GM13976 (cell line): Measurements from ENCODE around the gene TCF4.

ENCODE experiments used
- DNase-seq: peaks from one replicate; pipeline ENCODE4 v3.0.0; 2012; ENCODE audit warnings: low spot score
- in situ Hi-C: fragments of 300-500 bp; cut with MboI; formaldehyde crosslinking; loops from one replicate; pipeline ENCODE4 v1.12.0; 2022; ENCODE audit warnings: low sequenced_read_pairs, mixed read lengths, inconsistent platforms; ENCODE audit not compliant: unreplicated experiment
- TF ChIP-seq, protein P1 (sequence below): IDR thresholded peaks from 2 replicates; pipeline ENCODE4 v1.5.1; 2012; ENCODE audit warnings: borderline replicate concordance, mild to moderate bottlenecking; ENCODE audit not compliant: insufficient read depth; ENCODE audit errors: extremely low read depth, missing control alignments, control extremely low read depth

Gene TCF4

DNA sequence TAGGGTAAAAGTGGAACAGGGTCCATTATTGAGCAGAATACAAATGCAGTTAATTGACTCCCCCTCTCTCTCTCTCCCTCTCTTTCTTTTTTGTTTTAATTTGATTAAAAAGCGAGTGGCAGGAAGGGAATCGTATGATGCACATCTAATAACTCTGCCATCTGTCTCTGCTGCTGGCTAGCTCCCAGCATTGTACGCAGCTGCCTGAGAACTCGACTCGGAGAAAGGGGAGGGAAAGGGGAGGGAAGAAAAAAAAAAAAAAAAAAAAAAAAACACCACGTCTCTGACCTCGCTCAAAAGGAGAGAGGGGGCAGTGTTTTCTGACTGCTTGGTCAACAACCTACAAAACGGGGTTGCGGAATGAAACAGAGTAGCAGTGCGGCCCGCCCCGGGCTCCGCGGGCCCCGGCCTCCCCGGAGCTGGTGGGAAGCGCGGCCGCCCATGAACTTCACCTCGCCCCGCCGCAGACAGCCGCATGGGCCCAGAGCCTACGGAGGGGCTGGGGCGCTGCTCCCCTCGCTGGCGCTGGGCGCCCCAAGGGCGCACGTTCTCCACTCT lies 265.7 kb downstream of the TCF4 start:
- TF ChIP-seq, protein P1, sequence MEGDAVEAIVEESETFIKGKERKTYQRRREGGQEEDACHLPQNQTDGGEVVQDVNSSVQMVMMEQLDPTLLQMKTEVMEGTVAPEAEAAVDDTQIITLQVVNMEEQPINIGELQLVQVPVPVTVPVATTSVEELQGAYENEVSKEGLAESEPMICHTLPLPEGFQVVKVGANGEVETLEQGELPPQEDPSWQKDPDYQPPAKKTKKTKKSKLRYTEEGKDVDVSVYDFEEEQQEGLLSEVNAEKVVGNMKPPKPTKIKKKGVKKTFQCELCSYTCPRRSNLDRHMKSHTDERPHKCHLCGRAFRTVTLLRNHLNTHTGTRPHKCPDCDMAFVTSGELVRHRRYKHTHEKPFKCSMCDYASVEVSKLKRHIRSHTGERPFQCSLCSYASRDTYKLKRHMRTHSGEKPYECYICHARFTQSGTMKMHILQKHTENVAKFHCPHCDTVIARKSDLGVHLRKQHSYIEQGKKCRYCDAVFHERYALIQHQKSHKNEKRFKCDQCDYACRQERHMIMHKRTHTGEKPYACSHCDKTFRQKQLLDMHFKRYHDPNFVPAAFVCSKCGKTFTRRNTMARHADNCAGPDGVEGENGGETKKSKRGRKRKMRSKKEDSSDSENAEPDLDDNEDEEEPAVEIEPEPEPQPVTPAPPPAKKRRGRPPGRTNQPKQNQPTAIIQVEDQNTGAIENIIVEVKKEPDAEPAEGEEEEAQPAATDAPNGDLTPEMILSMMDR: no peak
- in situ Hi-C loops: loop anchor here (10.0 kb wide), 1 partner anchor 77 kb away; no protein-coding TSS in a partner anchor
- DNase-seq: peak; percentile 75

DNA sequence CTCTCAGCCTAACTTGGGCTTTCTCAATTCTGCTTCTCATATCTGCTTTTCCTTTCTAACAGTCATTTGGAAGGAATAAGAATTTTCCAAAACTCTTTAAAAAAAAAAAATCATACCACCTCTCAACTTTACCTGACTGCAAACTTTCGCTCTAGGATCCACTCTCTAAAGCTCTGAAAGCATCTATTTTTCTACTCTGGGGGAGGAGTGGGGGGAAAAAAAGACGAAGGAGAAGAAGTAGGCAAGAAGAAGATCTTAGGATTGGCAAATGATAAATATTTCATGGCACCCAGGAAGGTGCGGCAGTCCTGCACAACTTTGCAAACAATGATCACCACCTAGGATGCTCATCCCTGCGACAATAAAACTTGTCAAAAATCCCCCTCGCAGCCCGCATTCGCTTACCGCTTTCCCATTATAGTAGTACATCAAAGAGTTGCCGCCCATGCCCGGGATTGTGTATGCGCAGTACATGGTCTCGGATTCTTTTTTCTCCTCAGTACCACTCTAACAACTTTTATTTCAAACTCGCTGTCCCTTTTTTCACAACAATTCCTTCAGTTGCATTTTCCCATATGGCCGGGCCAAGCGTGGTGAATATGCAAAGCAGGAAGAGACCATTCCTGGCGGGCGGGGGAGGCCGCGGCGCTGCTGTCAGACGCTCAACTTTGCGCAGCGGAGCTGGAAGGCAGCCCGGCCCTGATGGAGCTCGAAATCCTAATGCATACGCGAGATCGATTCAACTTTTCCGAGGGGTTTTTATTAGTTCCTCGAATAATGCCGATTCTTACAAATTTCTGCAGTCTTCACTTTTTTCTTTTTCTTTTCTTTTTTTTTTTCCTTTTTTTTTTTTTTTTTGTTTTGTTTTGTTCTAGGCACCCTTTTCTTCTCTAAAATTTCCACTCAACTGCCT lies 266.5 kb downstream of the TCF4 start:
- peak; percentile 47 for DNase-seq
- in situ Hi-C loops: loop anchor here (10.0 kb wide), 1 partner anchor 77 kb away; no protein-coding TSS in a partner anchor
- TF ChIP-seq, protein P1: no peak

DNA sequence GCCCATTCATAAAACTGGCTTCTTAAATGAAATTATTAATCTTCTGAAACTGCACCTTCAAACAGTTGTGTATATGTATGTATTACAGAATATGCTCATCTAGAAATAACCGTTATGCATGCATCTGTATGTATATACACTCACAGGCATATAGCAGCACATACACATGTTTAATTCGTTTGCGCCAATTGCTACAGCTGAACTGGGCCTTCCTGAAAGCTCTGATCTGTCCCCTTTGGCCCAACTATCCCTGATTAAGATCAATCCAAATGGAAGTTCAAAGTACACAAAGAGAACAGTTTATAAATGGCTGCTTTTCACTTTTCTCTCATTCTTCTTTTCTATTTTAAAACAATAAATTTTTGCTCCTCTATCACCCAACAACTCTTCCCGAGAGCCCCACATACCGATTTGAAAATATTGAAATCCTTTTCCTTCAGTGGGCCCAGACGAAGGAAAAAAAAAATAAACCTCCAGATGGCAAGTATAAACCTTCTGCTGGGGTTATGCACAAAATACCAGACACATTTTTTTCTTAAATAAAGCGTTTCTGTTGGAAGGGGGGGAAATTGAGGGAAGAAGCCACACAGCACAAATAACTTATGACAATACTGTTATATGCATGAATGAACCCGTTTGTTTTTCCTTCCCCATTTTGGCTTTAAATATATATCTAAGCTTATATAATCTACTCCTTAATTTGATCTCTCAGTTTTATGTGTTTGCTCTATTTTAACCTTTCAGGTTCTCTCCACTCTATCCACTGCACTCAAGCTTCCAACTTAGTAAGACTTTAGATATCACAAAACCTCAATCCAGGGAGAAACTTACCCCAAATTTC lies 267.3 kb downstream of the TCF4 start:
- TF ChIP-seq, protein P1: no peak
- in situ Hi-C loops: loop anchor here (10.0 kb wide), 1 partner anchor 76 kb away; no protein-coding TSS in a partner anchor
- no peak for DNase-seq

- in situ Hi-C loops: loop anchor here (10.0 kb wide), 1 partner anchor 75 kb away; no protein-coding TSS in a partner anchor
- TF ChIP-seq, protein P1: no peak
- no peak for DNase-seq
Observed at GRCh38 chr18:55319459-55320193, 268.4 kb downstream of the TCF4 start.

DNA sequence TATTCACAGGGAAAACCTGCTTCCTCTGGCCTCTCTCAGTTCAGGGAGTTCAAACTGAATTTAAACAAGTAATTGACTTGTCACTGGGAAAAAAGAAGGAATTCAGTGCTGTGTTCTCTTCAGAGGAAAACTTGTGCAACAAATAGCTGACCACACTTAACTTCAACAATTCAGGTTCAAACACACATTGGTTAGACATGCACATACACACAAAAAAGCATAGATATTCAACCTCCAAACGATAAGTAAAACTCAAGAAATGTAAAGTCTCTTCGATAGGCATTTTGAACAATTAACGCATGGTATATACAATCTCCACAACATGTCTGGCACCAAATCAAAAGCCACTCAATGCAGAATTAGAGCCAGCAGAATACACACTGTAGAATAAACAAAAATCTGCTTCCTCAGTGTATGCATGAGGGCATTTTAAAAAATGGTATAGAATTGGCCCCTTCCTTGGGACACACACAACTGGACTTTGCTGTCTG lies 269.0 kb downstream of the TCF4 start:
- TF ChIP-seq, protein P1: no peak
- in situ Hi-C loops: no loop called here
- DNase-seq: no peak

- DNase-seq: no peak
- in situ Hi-C loops: no loop called here
- TF ChIP-seq, protein P1: no peak
Observed at GRCh38 chr18:55317864-55318263, 270.1 kb downstream of the TCF4 start.
